ENCODE measurements around the gene IER3IP1.
"Not testable (repeated sequence)": the region's sequence is repeated elsewhere in the genome, so short reads cannot be mapped to it uniquely, and the experiment has no call there.

IER3IP1 gene
- total RNA-seq = 6.2 to 37.9 (median 21.4) reads per million in 3 experiments

GRCh38 chr18:47175898-47176575 lies at the start of gene IER3IP1:
Gene IER3IP1, minus strand, starts transcription at chr18:47176364. Its CDS starts 87 bp downstream, at chr18:47176277.
- peak; percentile 80 for DNase-seq

- DNase-seq = no peak
Measured at GRCh38 chr18:47215554-47216138, 39.5 kb upstream of the IER3IP1 start.

- no peak for DNase-seq
Measured at GRCh38 chr18:47209171-47209570, 33.0 kb upstream of the IER3IP1 start.

- DNase-seq = no peak
Measured at GRCh38 chr18:47206945-47207637, 30.9 kb upstream of the IER3IP1 start.

- peak; percentile 20 for DNase-seq
Measured at GRCh38 chr18:47204908-47205522, 28.9 kb upstream of the IER3IP1 start.

- no peak for DNase-seq
Measured at GRCh38 chr18:47203626-47204464, 27.7 kb upstream of the IER3IP1 start.

GRCh38 chr18:47195961-47196360 lies 19.8 kb upstream of the IER3IP1 start:
- DNase-seq = not testable (repeated sequence)

GRCh38 chr18:47191961-47192360 lies 15.8 kb upstream of the IER3IP1 start:
- no peak for DNase-seq

- no peak for DNase-seq
Measured at GRCh38 chr18:47187721-47188120, 11.6 kb upstream of the IER3IP1 start.

GRCh38 chr18:47184419-47185050 lies 8.4 kb upstream of the IER3IP1 start:
- no peak for DNase-seq

- not testable (repeated sequence) for DNase-seq
Measured at GRCh38 chr18:47182156-47182555, 6.0 kb upstream of the IER3IP1 start.

GRCh38 chr18:47180765-47181164 lies 4.6 kb upstream of the IER3IP1 start:
- DNase-seq = no peak

- DNase-seq = no peak
Measured at GRCh38 chr18:47179520-47179919, 3.4 kb upstream of the IER3IP1 start.

GRCh38 chr18:47175283-47175897 lies 774 bp downstream of the IER3IP1 start:
- no peak for DNase-seq

- no peak for DNase-seq
Measured at GRCh38 chr18:47174545-47175116, 1.5 kb downstream of the IER3IP1 start.

- no peak for DNase-seq
Measured at GRCh38 chr18:47172476-47172875, 3.7 kb downstream of the IER3IP1 start.

GRCh38 chr18:47168913-47169312 lies 7.3 kb downstream of the IER3IP1 start:
- no peak for DNase-seq

- DNase-seq = no peak
Measured at GRCh38 chr18:47168509-47168908, 7.7 kb downstream of the IER3IP1 start.

GRCh38 chr18:47166294-47166693 lies 9.9 kb downstream of the IER3IP1 start:
- DNase-seq = no peak

GRCh38 chr18:47163241-47163640 lies 12.9 kb downstream of the IER3IP1 start:
- no peak for DNase-seq

- DNase-seq = no peak
Measured at GRCh38 chr18:47160256-47160655, 15.9 kb downstream of the IER3IP1 start.
